Activated CD4-positive, CD25-positive, alpha-beta regulatory T cell treated with anti-CD3 and anti-CD28 coated beads, Interleukin-2, amount 50 U/mL, for 16 hours (primary cell): ENCODE measurements around the gene ZSWIM8.
A peak's percentile ranks its signal among the peaks of the same experiment; 100 is the strongest.

Experiments used
- DNase-seq: peaks from one replicate; pipeline ENCODE4 v3.0.0-alpha.2; 2020; ENCODE audit warnings: low read depth, low spot score

The ZSWIM8 gene

DNA sequence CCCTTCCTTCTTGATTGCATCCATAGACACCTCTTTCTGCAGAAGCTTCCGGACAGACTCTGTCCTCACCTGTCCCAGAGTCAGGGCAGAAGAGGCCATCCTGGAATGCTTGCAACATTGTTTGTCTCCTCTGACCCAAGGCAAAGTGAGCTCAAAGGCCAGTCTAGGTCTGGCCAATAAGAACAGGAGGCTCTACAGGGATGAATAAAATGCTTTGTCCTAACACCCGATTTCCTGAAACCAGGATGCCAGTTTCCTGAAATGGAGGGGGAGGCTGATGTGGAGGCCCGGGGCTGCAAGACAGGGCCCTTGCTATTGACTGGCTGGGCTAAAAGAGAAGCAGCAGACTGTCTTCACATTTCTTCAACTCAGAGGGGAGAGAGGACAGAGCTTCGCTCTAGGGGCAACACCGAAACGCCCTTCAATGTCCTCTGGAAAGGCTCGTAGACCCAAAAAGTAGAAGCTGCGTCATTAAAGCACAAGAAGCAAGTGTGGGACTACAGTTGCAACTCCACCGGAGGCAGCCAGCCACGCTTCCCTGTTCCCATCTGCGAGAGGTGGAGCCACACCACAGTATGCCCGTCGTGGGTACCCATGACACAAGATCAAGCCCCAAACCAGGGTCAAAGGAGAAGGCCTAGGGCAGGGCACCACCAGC is 55.1 kb downstream of the ZSWIM8 start:
- DNase-seq, result no peak

DNA sequence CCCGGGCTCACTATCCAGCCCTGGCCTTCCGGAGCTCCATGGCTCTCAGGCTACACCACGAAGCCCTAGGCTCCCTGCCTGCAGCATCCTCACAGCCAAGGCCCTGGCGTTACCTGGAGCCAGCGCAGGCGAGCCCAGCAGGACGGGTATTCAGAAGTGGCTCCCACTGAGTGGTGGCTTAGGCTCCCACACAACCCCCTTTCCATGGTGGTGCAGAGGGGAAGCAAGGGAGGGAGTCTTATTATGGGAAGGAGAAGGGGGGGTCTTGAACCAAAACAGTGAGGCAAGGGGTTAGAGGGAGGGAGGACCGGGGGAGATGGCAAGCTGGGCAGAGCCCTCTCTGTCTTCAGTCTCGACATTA is 55.6 kb downstream of the ZSWIM8 start:
- no peak for DNase-seq

DNA sequence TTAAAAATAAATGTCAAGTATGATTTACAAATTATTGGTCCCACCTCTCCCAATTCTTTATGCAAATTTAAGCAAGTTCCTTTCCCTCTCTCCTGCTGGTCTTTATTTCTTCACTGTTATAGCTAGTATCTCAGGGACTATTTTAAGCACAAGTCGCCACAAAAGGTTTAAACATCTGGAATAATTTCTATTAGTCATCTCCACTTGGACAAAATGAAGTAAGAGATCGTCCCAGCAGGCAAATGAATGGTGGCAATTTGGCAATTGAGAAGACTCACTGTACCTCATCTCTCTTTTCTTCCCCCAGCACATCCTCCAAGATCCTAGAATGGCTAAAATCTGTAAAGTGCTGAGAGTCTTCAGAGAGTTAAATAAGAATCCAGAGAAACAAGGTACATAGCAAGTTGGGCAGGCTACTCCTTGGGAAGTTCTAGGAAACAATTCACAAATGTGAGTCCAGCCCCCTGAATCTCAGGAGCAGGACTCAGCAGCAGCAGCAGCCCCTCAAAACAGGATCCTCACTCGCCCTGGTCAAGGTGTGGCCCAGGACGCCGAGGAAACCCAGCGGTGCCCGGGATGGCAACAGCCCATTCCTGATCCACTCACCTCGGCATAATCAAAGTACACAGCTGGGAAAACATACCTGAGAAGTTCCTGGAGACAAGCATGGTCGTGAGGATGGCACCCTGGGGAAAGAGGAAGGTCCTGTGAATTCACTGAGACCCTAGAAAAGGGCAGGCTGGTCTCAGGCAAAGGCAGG is 56.3 kb downstream of the ZSWIM8 start:
- DNase-seq, result no peak

DNA sequence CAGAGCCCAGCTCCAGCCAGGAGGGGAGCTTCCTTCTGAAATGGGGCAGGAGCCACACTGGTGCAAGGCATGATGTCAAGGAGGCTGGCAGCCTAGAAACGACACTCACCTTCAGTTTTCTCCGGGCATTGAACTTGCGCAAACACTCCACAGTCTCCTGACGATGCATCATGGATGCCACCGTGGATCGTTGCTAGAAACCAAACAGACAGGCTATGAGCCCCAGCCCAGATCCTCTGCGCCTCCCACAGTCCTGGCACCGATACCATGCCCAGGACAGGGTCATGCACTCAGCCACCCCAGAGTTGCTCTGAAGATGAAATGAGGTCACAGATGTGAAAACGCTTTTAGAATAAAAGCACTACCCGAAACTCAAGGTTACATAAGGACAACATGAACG is 56.9 kb downstream of the ZSWIM8 start:
- no peak for DNase-seq

DNA sequence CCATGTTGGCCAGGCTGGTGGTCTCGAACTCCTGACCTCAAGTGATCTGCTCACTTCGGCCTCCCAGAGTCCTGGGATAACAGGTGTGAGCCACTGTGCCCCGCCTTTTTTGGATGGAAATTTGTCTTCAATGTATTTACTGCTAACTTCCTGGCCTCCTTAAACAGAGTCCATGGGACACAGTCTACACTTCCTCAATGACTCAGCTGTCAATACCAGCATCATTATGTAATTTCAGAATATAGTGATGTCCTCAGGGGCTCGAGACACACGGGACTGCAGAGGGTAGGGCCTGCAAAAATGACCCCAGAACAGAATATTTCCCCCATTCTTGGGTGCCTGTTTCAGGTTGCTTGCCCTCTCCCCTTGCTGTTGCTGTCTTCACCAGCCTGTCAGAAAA is 57.9 kb downstream of the ZSWIM8 start:
- no peak for DNase-seq

DNA sequence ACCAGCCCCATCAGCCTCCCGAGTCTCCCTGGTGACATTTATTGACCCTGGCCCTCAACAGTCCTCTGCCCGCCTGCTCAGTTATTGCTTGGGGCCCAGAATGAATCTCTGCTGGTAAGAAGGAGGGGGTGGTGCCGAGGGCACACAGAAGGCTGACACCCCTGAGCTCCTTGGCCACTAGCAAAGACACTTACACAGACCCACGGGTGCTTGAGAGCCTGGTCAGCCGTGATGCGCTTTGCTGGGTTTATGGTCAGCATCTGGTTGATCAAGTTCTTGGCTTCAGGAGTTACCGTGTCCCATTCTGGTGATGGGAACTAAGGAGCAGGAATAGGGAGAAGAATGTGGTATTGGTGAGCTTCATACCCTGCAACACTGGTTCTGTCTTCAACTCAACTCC is 61.6 kb downstream of the ZSWIM8 start:
- no peak for DNase-seq

DNA sequence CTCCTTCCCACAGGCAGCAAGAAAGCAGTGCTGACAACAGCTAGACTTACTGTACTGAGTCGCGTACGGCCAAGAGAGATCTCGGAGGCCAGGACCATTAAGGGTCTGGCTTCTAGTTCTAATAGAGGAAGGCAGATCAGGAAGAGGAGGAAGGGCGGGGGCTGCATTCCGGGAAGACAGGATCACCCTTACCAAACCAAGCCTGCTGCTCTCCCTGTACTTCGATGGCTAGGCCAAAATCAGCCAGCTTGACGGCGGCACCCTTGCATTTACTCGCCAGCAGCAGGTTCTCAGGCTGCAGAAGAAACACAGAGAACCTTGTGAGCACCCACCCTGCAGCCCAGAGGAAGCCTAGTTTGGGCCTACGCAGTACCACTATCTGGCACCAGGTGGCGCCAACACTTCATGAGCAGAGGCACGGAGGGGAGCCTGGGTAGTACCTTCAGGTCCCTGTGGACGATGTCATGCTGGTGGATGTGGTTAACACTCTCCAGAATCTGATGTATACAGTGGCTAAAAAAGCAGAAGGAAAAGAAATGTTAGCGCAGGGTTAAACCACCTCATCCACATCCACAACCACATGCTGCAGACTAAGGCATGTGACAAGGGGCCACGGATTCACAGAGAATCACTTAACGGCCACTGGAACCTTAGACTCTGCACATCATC is 63.5 kb downstream of the ZSWIM8 start:
- DNase-seq, result peak; percentile 82

DNA sequence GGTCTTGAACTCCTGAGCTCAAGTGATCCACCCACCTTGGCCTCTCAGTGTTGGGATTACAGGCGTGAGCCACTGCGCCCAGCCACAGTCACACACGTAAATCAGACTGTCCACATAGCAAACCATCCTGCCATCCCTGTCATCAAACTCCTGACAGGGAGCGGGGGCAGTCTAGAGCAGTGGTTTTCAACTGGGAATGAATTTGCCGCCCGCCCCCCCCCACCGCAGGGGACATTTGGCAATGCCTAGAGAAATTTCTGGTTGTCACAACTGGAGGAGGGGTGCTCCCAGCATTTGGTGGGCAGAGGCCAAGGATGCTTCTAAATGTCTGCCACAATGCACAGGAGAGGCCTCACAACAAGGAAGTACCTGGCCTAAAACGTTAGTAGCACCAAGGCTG is 64.8 kb downstream of the ZSWIM8 start:
- no peak for DNase-seq

DNA sequence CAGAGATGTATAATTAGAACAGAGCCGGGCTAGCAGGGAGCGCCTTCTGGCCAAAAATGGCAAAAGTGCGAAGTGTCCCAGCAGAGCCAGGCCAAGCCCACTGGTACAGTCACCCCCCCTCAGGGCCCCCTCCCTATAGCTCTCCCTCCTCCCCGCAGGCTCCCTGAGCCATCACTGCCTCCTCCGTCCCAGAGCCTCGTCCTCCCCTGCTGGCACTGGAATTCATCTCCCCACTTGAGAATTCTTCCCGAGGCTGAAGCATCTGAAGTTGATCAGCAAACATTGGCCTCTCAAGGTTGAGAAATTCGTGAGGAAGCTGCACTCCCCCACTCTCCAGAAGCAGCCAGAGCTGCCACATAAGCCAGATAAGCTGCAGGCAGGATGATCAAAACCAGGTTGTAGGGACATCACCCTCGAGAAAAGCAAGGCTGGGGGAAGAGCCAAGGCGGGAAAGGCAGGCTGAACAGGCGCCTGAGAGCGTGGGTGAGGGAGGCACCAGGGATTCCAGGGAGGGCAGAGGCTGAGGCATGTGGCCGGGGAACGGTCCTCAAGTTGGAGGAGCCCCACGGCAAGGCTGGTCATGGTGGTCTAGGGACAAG is 65.6 kb downstream of the ZSWIM8 start:
- DNase-seq, result no peak
